Prostate gland (tissue), 2 donors: Measurements from ENCODE around the gene IL17A. TPM values are rescaled to one million over a fixed set of nuclear protein-coding genes. Genes with fewer than 3 reads are reported as not detected.

Experiments
- DNase-seq: peaks from one replicate; pipeline ENCODE4 v3.0.0-alpha.2; 2019; ENCODE audit warnings: low spot score
- H3K27ac ChIP-seq, 2 donors: fragments of 200-600 bp; sonication (generic); 2 replicates each; pipeline ENCODE4 v1.5.1; 2017 to 2019
- H3K27me3 ChIP-seq: fragments of 200-600 bp; sonication (generic); replicated peaks from 2 replicates; pipeline ENCODE4 v1.5.1; 2019; ENCODE audit not compliant: insufficient read depth
- H3K36me3 ChIP-seq, 2 donors: fragments of 200-600 bp; sonication (generic); 1 replicate in 1 of 2; 2 replicates in 1 of 2; pipeline versions ENCODE4 v1.5.1 to v1.8.1; 2017 to 2019
- H3K4me1 ChIP-seq: fragments of 200-600 bp; sonication (generic); replicated peaks from 2 replicates; pipeline ENCODE4 v1.5.1; 2019
- H3K4me3 ChIP-seq, 2 donors: fragments of 200-600 bp; sonication (generic); 2 replicates each; pipeline ENCODE4 v1.5.1; 2017 to 2019
- H3K9me3 ChIP-seq: fragments of 200-600 bp; sonication (generic); 2 replicates; pipeline ENCODE4 v1.5.1; 2017
- CTCF ChIP-seq, 4 experiments: fragments of 200-600 bp in 2 of 4; fragments of 450-650 bp in 2 of 4; sonication (generic) in 2 of 4; IDR thresholded peaks; 1 replicate in 3 of 4; 2 replicates in 1 of 4; pipeline ENCODE4 v1.5.1; 2016 to 2019; ENCODE audit warnings: antibody characterized with exemption in 4 of 4, mild to moderate bottlenecking in 2 of 4, moderate library complexity in 2 of 4
- POLR2A ChIP-seq: fragments of 450-650 bp; IDR thresholded peaks from one replicate; pipeline ENCODE4 v1.6.1; 2016; ENCODE audit warnings: antibody characterized with exemption, mild to moderate bottlenecking
- POLR2AphosphoS5 ChIP-seq: sonication (generic); formaldehyde crosslinking; IDR thresholded peaks from one replicate; pipeline ENCODE4 v1.6.1; 2017; ENCODE audit warnings: antibody characterized with exemption
- WGBS: methylation state at CpG from one replicate; pipeline ENCODE4 v1.1.5; 2018; 5-methylcytosine and 5-hydroxymethylcytosine counted together
- intact Hi-C: fragments of 100-400 bp; cut with DNase I; formaldehyde crosslinking; loops from one replicate; pipeline ENCODE4 v1.14.2; 2022
- total RNA-seq, 2 donors: library from RNA; depleted of rRNA; stranded (reverse); fragments of >200 nt; gene quantifications; one replicate each; pipeline ENCODE4 v1.1.0, GENCODE V29; 2016

Gene IL17A
- total RNA-seq, 2 donors from 2014 or later: not detected

GRCh38 chr6:52142556-52142955, 43.6 kb upstream of the IL17A start:
- TF ChIP-seq POLR2A: no peak
- no peak for TF ChIP-seq CTCF (IDR thresholded peaks at IDR 0.05)
- no peak for TF ChIP-seq POLR2AphosphoS5
- intact Hi-C loops: no loop called here
- Histone ChIP-seq H3K27me3 (no peaks in the 10 kb centered on the region), H3K36me3 (no peaks in the 10 kb centered on the region), H3K4me3 (no peak overlapping the region), H3K4me1 (no peaks in the 10 kb centered on the region), H3K9me3 (no peaks in the 10 kb centered on the region), H3K27ac (no peak overlapping the region)
- DNase-seq: no peak
- WGBS: 44% methylated on average over 1 of the region's 1 CpG

GRCh38 chr6:52143551-52143950, 42.6 kb upstream of the IL17A start:
- Histone ChIP-seq H3K4me1 (no peaks in the 10 kb centered on the region), H3K9me3 (no peaks in the 10 kb centered on the region), H3K4me3 (no peak overlapping the region), H3K27ac (no peak overlapping the region), H3K27me3 (no peaks in the 10 kb centered on the region), H3K36me3 (no peaks in the 10 kb centered on the region)
- WGBS: 87% methylated on average over 4 of the region's 4 CpGs
- no peak for TF ChIP-seq CTCF (IDR thresholded peaks at IDR 0.05)
- TF ChIP-seq POLR2A: no peak
- TF ChIP-seq POLR2AphosphoS5: no peak
- intact Hi-C loops: no loop called here
- DNase-seq: no peak

- Histone ChIP-seq H3K27ac (no peak overlapping the region), H3K36me3 (no peaks in the 10 kb centered on the region), H3K4me1 (no peaks in the 10 kb centered on the region), H3K27me3 (no peaks in the 10 kb centered on the region), H3K4me3 (no peak overlapping the region), H3K9me3 (no peaks in the 10 kb centered on the region)
- intact Hi-C loops: no loop called here
- WGBS: 87% methylated on average over 14 of the region's 14 CpGs
- no peak for DNase-seq
- no peak for TF ChIP-seq CTCF (IDR thresholded peaks at IDR 0.05)
- no peak for TF ChIP-seq POLR2A
- TF ChIP-seq POLR2AphosphoS5: no peak
Measured at GRCh38 chr6:52144196-52145076, 41.7 kb upstream of the IL17A start.

GRCh38 chr6:52146851-52147445, 39.2 kb upstream of the IL17A start:
- H3K4me3 ChIP-seq: no peak overlapping the region
- no peaks in the 10 kb centered on the region for H3K27me3 ChIP-seq
- no peak for DNase-seq
- no peak for TF ChIP-seq CTCF (IDR thresholded peaks at IDR 0.05)
- TF ChIP-seq POLR2A: no peak
- no peak for TF ChIP-seq POLR2AphosphoS5
- no peaks in the 10 kb centered on the region for H3K36me3 ChIP-seq
- no peaks in the 10 kb centered on the region for H3K9me3 ChIP-seq
- intact Hi-C loops: no loop called here
- no peaks in the 10 kb centered on the region for H3K4me1 ChIP-seq
- WGBS: 82% methylated on average over 3 of the region's 3 CpGs
- no peak overlapping the region for H3K27ac ChIP-seq

GRCh38 chr6:52149076-52149475, 37.1 kb upstream of the IL17A start:
- DNase-seq: no peak
- TF ChIP-seq POLR2AphosphoS5 (no peak), CTCF (IDR thresholded peaks at IDR 0.05) (no peak), POLR2A (no peak)
- Histone ChIP-seq H3K27me3 (no peaks in the 10 kb centered on the region), H3K4me1 (no peaks in the 10 kb centered on the region), H3K27ac (no peak overlapping the region), H3K9me3 (no peaks in the 10 kb centered on the region), H3K36me3 (no peaks in the 10 kb centered on the region), H3K4me3 (no peak overlapping the region)
- intact Hi-C loops: no loop called here
